Measurements from ENCODE around the gene TTC28.

- TF ChIP-seq CTCF (IDR thresholded peaks at IDR 0.05) (no peak), POLR2A (IDR thresholded peaks at IDR 0.05) (no peak)
Observed at GRCh38 chr22:28008056-28008455, 671.6 kb downstream of the TTC28 start.

Measured in thyroid gland (tissue), 4 donors.